NCI-H1417 treated with DMSO at 0.1 percent for 48 hours (cell line): ENCODE data around the gene MBP.

Experiments used
- DNase-seq: peaks from one replicate; lab custom pipeline; 2025; lab: John Stamatoyannopoulos, UW

Gene MBP

GRCh38 chr18:77047803-77048419, 84.7 kb downstream of the MBP start:
- no peak for DNase-seq

- DNase-seq: no peak
Measured at GRCh38 chr18:77046994-77047393, 85.6 kb downstream of the MBP start.

GRCh38 chr18:77046409-77046808, 86.2 kb downstream of the MBP start:
- no peak for DNase-seq

- DNase-seq: no peak
Measured at GRCh38 chr18:77045677-77046076, 86.9 kb downstream of the MBP start.

- DNase-seq: no peak
Measured at GRCh38 chr18:77044866-77045664, 87.5 kb downstream of the MBP start.

GRCh38 chr18:77043541-77044280, 88.9 kb downstream of the MBP start:
- DNase-seq: no peak

- DNase-seq: no peak
Measured at GRCh38 chr18:77042583-77042982, 90.0 kb downstream of the MBP start.

- DNase-seq: no peak
Measured at GRCh38 chr18:77039196-77040130, 93.1 kb downstream of the MBP start.

GRCh38 chr18:77038182-77038858, 94.3 kb downstream of the MBP start:
- no peak for DNase-seq

GRCh38 chr18:77037567-77037966, 95.0 kb downstream of the MBP start:
- no peak for DNase-seq

GRCh38 chr18:77035380-77036187, 97.0 kb downstream of the MBP start:
- no peak for DNase-seq

GRCh38 chr18:77033575-77033974, 99.0 kb downstream of the MBP start:
- no peak for DNase-seq

- DNase-seq: no peak
Measured at GRCh38 chr18:77032181-77032701, 100.3 kb downstream of the MBP start.

- no peak for DNase-seq
Measured at GRCh38 chr18:77031662-77032061, 100.9 kb downstream of the MBP start.

- no peak for DNase-seq
Measured at GRCh38 chr18:77030201-77030600, 102.4 kb downstream of the MBP start.

GRCh38 chr18:77025831-77026363, 106.7 kb downstream of the MBP start:
- no peak for DNase-seq

GRCh38 chr18:77025123-77025522, 107.5 kb downstream of the MBP start:
- DNase-seq: no peak

GRCh38 chr18:77024476-77024875, 108.1 kb downstream of the MBP start:
- DNase-seq: no peak

- no peak for DNase-seq
Measured at GRCh38 chr18:77023102-77023782, 109.3 kb downstream of the MBP start.
